Fibroblast of mammary gland (primary cell): Measurements from ENCODE around the gene MAB21L2.

ENCODE experiments used
- DNase-seq: peaks from one replicate; pipeline ENCODE4 v3.0.0-alpha.2; 2010; ENCODE audit warnings: low read depth
- H3K4me3 ChIP-seq: 2 replicates; pipeline ENCODE4 v1.5.1; 2011; ENCODE audit warnings: low read depth, mild to moderate bottlenecking, low read length, moderate library complexity; ENCODE audit not compliant: control insufficient read depth
- TF ChIP-seq, protein P1 (sequence below): conservative IDR thresholded peaks from 2 replicates; pipeline ENCODE4 v1.5.1; 2011; ENCODE audit warnings: low read depth, low read length, inconsistent platforms; ENCODE audit not compliant: control insufficient read depth, insufficient read depth

The MAB21L2 gene

DNA sequence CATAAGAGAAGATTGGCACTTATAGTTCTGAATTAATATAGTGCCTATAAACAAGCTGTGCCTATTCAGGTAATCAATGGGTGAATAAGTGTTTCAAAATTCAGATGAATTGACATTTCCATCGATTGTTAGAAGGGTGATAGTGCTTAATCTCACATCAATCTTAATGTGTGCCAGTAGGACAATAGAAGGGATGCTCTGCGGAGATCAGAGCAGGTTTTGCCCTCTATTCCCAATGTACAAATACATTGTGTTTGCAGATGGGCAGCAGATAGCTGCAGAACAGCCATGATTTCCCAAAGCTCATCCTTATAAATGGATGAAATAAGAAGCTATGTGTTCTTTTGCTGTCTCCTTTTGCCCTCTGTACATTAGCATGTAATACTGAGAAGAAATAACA is 7.2 kb downstream of the MAB21L2 start:
- DNase-seq, result no peak
- TF ChIP-seq, protein P1, sequence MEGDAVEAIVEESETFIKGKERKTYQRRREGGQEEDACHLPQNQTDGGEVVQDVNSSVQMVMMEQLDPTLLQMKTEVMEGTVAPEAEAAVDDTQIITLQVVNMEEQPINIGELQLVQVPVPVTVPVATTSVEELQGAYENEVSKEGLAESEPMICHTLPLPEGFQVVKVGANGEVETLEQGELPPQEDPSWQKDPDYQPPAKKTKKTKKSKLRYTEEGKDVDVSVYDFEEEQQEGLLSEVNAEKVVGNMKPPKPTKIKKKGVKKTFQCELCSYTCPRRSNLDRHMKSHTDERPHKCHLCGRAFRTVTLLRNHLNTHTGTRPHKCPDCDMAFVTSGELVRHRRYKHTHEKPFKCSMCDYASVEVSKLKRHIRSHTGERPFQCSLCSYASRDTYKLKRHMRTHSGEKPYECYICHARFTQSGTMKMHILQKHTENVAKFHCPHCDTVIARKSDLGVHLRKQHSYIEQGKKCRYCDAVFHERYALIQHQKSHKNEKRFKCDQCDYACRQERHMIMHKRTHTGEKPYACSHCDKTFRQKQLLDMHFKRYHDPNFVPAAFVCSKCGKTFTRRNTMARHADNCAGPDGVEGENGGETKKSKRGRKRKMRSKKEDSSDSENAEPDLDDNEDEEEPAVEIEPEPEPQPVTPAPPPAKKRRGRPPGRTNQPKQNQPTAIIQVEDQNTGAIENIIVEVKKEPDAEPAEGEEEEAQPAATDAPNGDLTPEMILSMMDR, result no peak
- H3K4me3 ChIP-seq, result no peak overlapping the region

DNA sequence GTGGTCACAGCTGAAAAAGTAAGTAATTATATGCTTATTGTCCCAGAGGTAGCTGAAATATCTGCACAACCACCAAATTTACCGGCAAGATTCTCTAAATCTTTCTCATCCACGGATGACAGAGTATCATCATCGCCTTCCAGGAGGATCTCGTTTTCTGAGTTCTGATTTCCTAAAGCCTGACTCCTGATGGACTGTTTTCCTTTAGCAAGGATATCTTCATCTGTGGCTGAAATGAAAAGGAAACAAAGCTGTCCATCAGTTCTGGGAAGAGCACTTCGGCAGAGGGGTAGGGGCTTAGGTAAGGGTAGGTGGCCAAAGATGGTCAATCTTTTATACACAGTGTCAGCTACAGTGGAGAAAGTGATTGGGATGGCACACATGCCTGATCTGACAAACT is 8.7 kb downstream of the MAB21L2 start:
- no peak for DNase-seq
- no peak overlapping the region for H3K4me3 ChIP-seq
- TF ChIP-seq, protein P1, result no peak

DNA sequence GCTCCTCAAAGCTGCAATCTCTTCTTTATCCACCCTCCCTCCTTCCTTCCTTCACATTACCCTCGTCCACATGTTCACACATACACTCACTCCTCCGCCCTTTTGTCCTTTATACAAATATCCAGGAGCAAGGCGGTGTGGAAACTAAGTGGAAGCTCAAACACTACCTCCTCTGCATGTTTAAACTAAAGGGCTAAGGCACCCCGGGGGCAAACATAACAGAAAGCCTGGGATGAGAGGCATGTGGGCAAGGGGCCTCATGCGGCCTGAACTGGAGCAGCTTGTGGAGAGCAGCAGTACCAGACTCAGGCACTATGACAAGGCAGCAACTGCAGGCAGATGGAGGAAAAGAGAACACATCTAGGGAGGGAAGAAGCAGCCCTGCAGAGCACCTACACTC is 9.5 kb downstream of the MAB21L2 start:
- TF ChIP-seq, protein P1, result no peak
- no peak for DNase-seq
- H3K4me3 ChIP-seq, result no peak overlapping the region

DNA sequence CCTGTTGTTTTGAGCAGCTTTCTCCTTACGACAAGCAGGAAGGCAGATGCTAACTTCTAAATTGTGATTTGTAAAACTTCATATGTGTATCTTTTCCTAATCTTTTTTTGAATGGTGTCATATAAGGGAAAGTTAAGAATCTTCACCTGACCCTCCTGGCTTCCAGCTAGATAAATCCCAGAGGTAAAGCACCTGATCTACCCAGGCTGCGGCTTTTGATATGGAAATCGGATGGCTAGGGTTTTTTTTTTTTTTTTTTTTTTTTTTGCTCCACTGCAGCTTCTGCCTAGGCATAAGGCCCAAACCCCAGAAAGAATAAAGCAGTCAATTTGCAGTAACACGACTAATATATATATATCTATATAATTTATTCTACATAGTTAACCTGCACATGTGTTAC is 10.0 kb downstream of the MAB21L2 start:
- no peak overlapping the region for H3K4me3 ChIP-seq
- TF ChIP-seq, protein P1, result no peak
- no peak for DNase-seq

DNA sequence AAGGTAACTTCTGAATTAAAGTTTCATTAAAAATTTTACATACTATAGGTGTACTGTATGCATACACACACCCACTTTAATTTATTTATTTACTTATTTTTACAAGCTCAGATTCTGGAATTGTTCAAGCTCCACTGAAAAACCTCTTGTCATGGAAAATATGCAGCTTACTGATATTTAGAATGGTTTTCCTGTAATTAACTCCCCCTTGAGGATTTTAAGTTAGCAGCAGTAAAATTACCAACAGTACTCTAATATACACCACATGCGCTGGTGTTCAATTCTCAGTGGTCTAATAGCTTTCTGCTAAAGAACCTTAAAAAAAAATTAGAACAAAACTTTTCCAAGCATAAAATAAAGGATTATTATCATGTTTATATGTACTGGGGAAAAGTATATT is 12.0 kb downstream of the MAB21L2 start:
- TF ChIP-seq, protein P1, result peak; percentile 27
- DNase-seq, result peak; percentile 34

DNA sequence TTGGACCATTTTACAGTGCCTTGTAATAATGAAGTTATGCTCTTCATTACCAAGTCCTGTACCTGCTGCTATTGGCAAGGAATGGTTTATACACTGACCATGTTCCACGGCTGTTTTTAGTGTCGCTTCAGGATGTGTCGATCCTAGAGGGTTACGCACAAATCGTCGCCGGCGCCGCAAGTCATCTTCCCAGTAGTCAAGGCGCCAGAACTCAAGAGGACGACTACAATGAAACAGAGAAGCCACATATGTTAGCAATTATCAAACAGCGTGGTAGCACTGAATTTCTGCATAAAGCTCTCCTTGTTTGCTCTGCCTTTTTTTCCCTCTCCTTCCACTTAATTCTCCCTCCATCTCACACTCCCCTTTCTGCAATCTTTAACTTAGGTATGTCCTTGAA is 17.0 kb downstream of the MAB21L2 start:
- no peak for DNase-seq
- TF ChIP-seq, protein P1, result no peak
- H3K4me3 ChIP-seq, result no peak overlapping the region

More for the DNA sequence above, 12.0 kb downstream of the MAB21L2 start:
- no peak overlapping the region for H3K4me3 ChIP-seq

DNA sequence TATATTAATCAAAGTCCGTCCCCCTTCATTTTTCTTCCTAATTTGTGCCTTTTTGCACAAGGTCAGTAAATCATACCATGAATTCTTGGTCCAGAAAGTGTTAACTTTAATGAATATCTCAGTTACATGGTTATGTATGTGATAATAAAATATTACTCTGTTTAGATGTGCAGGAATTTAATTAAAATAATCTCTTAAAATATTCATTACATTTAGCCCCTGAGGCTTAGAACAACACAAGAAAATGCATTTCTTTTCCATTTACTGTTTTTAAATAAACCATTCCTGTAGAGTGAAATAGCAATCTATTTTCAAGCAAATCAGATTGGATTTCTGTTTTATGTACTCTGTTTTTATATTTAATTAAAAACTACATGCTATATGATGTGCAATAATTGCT is 17.6 kb downstream of the MAB21L2 start:
- DNase-seq, result no peak
- no peak overlapping the region for H3K4me3 ChIP-seq
- TF ChIP-seq, protein P1, result no peak
